ENCODE data around the gene TICAM1. TPM values are rescaled to one million over a fixed set of nuclear protein-coding genes. Genes with fewer than 3 reads are reported as not detected.
A peak's percentile ranks its signal among the peaks of the same experiment; 100 is the strongest.
"Not testable (repeated sequence)": the region's sequence is repeated elsewhere in the genome, so short reads cannot be mapped to it uniquely, and the experiment has no call there.

The TICAM1 gene
- polyA plus RNA-seq, 6 donors from 2014 or later: 1.0 to 22.4 (median 9.6) TPM

- ATAC-seq (ENCODE audit: low read depth in 2 of 2): no peak
- no peaks in the 10 kb centered on the region for H3K9me3 Mint-ChIP-seq
- DNase-seq: no peak
- peaks cover 6 to 19% (median 11%) of the 10 kb centered on the region in 3 donors for H3K4me1 Mint-ChIP-seq
- no peak overlapping the region for H3K4me3 Mint-ChIP-seq
- no peaks in the 10 kb centered on the region for H3K36me3 Mint-ChIP-seq
- H3K27ac Mint-ChIP-seq: no peak overlapping the region
- no peaks in the 10 kb centered on the region for H3K27me3 Mint-ChIP-seq
These were observed 28.2 kb upstream of the TICAM1 start for GRCh38 chr19:4859697-4860096.

GRCh38 chr19:4856468-4856867, 25.0 kb upstream of the TICAM1 start:
- H3K36me3 Mint-ChIP-seq: not testable (repeated sequence)

GRCh38 chr19:4853506-4853905, 22.0 kb upstream of the TICAM1 start:
- not testable (repeated sequence) for H3K4me3 Mint-ChIP-seq; H3K27me3 Mint-ChIP-seq; H3K27ac Mint-ChIP-seq; H3K36me3 Mint-ChIP-seq; H3K9me3 Mint-ChIP-seq; ATAC-seq (ENCODE audit: low read depth in 2 of 2); DNase-seq
- peaks cover 10 to 13% (median 11%) of the 10 kb centered on the region in 3 donors for H3K4me1 Mint-ChIP-seq

More at GRCh38 chr19:4856468-4856867, 25.0 kb upstream of the TICAM1 start:
- DNase-seq; H3K9me3 Mint-ChIP-seq; ATAC-seq (ENCODE audit: low read depth in 2 of 2); H3K4me3 Mint-ChIP-seq; H3K27me3 Mint-ChIP-seq; H3K4me1 Mint-ChIP-seq: not testable (repeated sequence)
- peak overlapping the region in 1 of 6 donors; percentile 15 for H3K27ac Mint-ChIP-seq

- Mint-ChIP-seq H3K4me3 (no peak overlapping the region), H3K9me3 (no peaks in the 10 kb centered on the region), H3K27me3 (no peaks in the 10 kb centered on the region), H3K36me3 (peaks cover 0 to 8% of the 10 kb centered on the region in 2 donors), H3K4me1 (peaks cover 10 to 13% (median 11%) of the 10 kb centered on the region in 3 donors), H3K27ac (peak overlapping the region in 1 of 6 donors; percentile 72)
- DNase-seq (no peak), ATAC-seq (ENCODE audit: low read depth in 2 of 2) (no peak)
These were observed 21.0 kb upstream of the TICAM1 start for GRCh38 chr19:4852484-4852883.

- DNase-seq: peak; percentile 70
- Mint-ChIP-seq H3K9me3 (no peaks in the 10 kb centered on the region), H3K27ac (peak overlapping the region in 3 of 6 donors; percentile 66 to 95 (median 78)), H3K4me3 (no peak overlapping the region), H3K4me1 (peaks cover 10 to 13% (median 11%) of the 10 kb centered on the region in 3 donors), H3K27me3 (no peaks in the 10 kb centered on the region), H3K36me3 (peaks cover 0 to 8% of the 10 kb centered on the region in 2 donors)
- peak; percentile 90 to 95 for ATAC-seq (ENCODE audit: low read depth in 2 of 2)
These were observed 20.2 kb upstream of the TICAM1 start for GRCh38 chr19:4851551-4852290.

- no peaks in the 10 kb centered on the region for H3K27me3 Mint-ChIP-seq
- peaks cover 10 to 13% (median 11%) of the 10 kb centered on the region in 3 donors for H3K4me1 Mint-ChIP-seq
- ATAC-seq (ENCODE audit: low read depth in 2 of 2) (no peak), DNase-seq (no peak)
- peak overlapping the region in 3 of 6 donors; percentile 28 to 78 (median 31) for H3K27ac Mint-ChIP-seq
- peaks cover 0 to 8% of the 10 kb centered on the region in 2 donors for H3K36me3 Mint-ChIP-seq
- no peaks in the 10 kb centered on the region for H3K9me3 Mint-ChIP-seq
- no peak overlapping the region for H3K4me3 Mint-ChIP-seq
These were observed 17.5 kb upstream of the TICAM1 start for GRCh38 chr19:4849019-4849418.

- Mint-ChIP-seq H3K4me1 (peaks cover 8 to 13% (median 11%) of the 10 kb centered on the region in 3 donors), H3K27ac (peak overlapping the region in 1 of 6 donors; percentile 68)
These were observed 15.9 kb upstream of the TICAM1 start for GRCh38 chr19:4847190-4847973.

GRCh38 chr19:4845975-4846374, 14.5 kb upstream of the TICAM1 start:
- not testable (repeated sequence) for H3K9me3 Mint-ChIP-seq; H3K4me1 Mint-ChIP-seq; ATAC-seq (ENCODE audit: low read depth in 2 of 2); DNase-seq; H3K27ac Mint-ChIP-seq; H3K27me3 Mint-ChIP-seq; H3K4me3 Mint-ChIP-seq; H3K36me3 Mint-ChIP-seq

More at GRCh38 chr19:4847190-4847973, 15.9 kb upstream of the TICAM1 start:
- Mint-ChIP-seq H3K36me3 (peaks cover 0 to 8% of the 10 kb centered on the region in 2 donors), H3K4me3 (no peak overlapping the region), H3K27me3 (no peaks in the 10 kb centered on the region), H3K9me3 (no peaks in the 10 kb centered on the region)
- DNase-seq: no peak
- ATAC-seq (ENCODE audit: low read depth in 2 of 2): no peak

- peaks cover 0 to 6% of the 10 kb centered on the region in 2 donors for H3K36me3 Mint-ChIP-seq
- ATAC-seq (ENCODE audit: low read depth in 2 of 2) (no peak), DNase-seq (no peak)
- H3K4me1 Mint-ChIP-seq: peaks cover 0 to 6% (median 5%) of the 10 kb centered on the region in 3 donors
- H3K4me3 Mint-ChIP-seq: no peak overlapping the region
- peak overlapping the region in 2 of 6 donors; percentile 21 to 44 for H3K27ac Mint-ChIP-seq
- no peaks in the 10 kb centered on the region for H3K27me3 Mint-ChIP-seq
- no peaks in the 10 kb centered on the region for H3K9me3 Mint-ChIP-seq
These were observed 13.1 kb upstream of the TICAM1 start for GRCh38 chr19:4844348-4845179.

GRCh38 chr19:4843647-4843965, 12.1 kb upstream of the TICAM1 start:
- no peaks in the 10 kb centered on the region for H3K9me3 Mint-ChIP-seq
- no peak for ATAC-seq (ENCODE audit: low read depth in 2 of 2)
- no peaks in the 10 kb centered on the region for H3K27me3 Mint-ChIP-seq
- no peaks in the 10 kb centered on the region for H3K4me1 Mint-ChIP-seq
- peaks cover 0 to 6% of the 10 kb centered on the region in 2 donors for H3K36me3 Mint-ChIP-seq
- no peak for DNase-seq
- H3K27ac Mint-ChIP-seq: no peak overlapping the region
- no peak overlapping the region for H3K4me3 Mint-ChIP-seq

GRCh38 chr19:4839192-4839591, 7.7 kb upstream of the TICAM1 start:
- no peak overlapping the region for H3K27ac Mint-ChIP-seq
- peaks cover 0 to 6% of the 10 kb centered on the region in 2 donors for H3K36me3 Mint-ChIP-seq
- DNase-seq: no peak
- ATAC-seq (ENCODE audit: low read depth in 2 of 2): no peak
- no peaks in the 10 kb centered on the region for H3K9me3 Mint-ChIP-seq
- no peaks in the 10 kb centered on the region for H3K4me1 Mint-ChIP-seq
- no peaks in the 10 kb centered on the region for H3K27me3 Mint-ChIP-seq
- no peak overlapping the region for H3K4me3 Mint-ChIP-seq

- H3K36me3 Mint-ChIP-seq: no peaks in the 10 kb centered on the region
- H3K27me3 Mint-ChIP-seq: no peaks in the 10 kb centered on the region
- peak overlapping the region; percentile 60 to 96 (median 84) for H3K27ac Mint-ChIP-seq
- peak overlapping the region; percentile 12 to 97 (median 76) for H3K4me3 Mint-ChIP-seq
- H3K9me3 Mint-ChIP-seq: no peaks in the 10 kb centered on the region
- no peak for DNase-seq
- no peak for ATAC-seq (ENCODE audit: low read depth in 2 of 2)
- peaks cover 22 to 36% (median 30%) of the 10 kb centered on the region in 3 donors for H3K4me1 Mint-ChIP-seq
These were observed 1.3 kb upstream of the TICAM1 start for GRCh38 chr19:4832776-4833175.

- Mint-ChIP-seq H3K4me1 (peaks cover 24 to 38% (median 33%) of the 10 kb centered on the region in 3 donors), H3K27ac (peak overlapping the region; percentile 74 to 99 (median 96)), H3K4me3 (peak overlapping the region; percentile 76 to 97 (median 94))
- not testable (repeated sequence) for ATAC-seq (ENCODE audit: low read depth in 2 of 2); H3K27me3 Mint-ChIP-seq; DNase-seq; H3K36me3 Mint-ChIP-seq; H3K9me3 Mint-ChIP-seq
These were observed 448 bp upstream of the TICAM1 start for GRCh38 chr19:4831979-4832340.
